ENCODE data around the gene ZFPL1.
A peak's percentile ranks its signal among the peaks of the same experiment; 100 is the strongest.

The ZFPL1 gene

GRCh38 chr11:65131417-65131776 is 47.4 kb downstream of the ZFPL1 start:
- no peak for DNase-seq

- no peak for DNase-seq
Measured at GRCh38 chr11:65131895-65132237, 47.8 kb downstream of the ZFPL1 start.

GRCh38 chr11:65132238-65132987 is 48.4 kb downstream of the ZFPL1 start:
- DNase-seq: no peak

- peak; percentile 55 for DNase-seq
Measured at GRCh38 chr11:65132988-65133700, 49.1 kb downstream of the ZFPL1 start.

GRCh38 chr11:65133724-65134123 is 49.7 kb downstream of the ZFPL1 start:
- DNase-seq: no peak

- peak; percentile 91 for DNase-seq
Measured at GRCh38 chr11:65134240-65134951, 50.4 kb downstream of the ZFPL1 start, which contains the start of gene SYVN1. TSS of gene SYVN1 (minus strand) at chr11:65134519. CDS start at chr11:65133601, 918 bp downstream.

- DNase-seq: peak; percentile 98
Measured at GRCh38 chr11:65134952-65135632, 51.1 kb downstream of the ZFPL1 start.

- DNase-seq: no peak
Measured at GRCh38 chr11:65135633-65136145, 51.7 kb downstream of the ZFPL1 start.

- no peak for DNase-seq
Measured at GRCh38 chr11:65136515-65137096, 52.6 kb downstream of the ZFPL1 start.

Measured in NCI-H146 (cell line).